A673 (cell line): ENCODE results near the gene JMJD1C.

Experiments used
- CTCF ChIP-seq: fragments of 300-800, 200-600 bp; sonication (generic); conservative IDR thresholded peaks from 2 replicates; pipeline ENCODE4 v1.5.1; 2017; ENCODE audit warnings: low read depth, mild to moderate bottlenecking, antibody characterized with exemption, low read length, moderate library complexity, mixed read lengths
- EZH2 ChIP-seq: fragments of 200-600 bp; sonication (generic); IDR thresholded peaks from 2 replicates; pipeline ENCODE4 v1.6.1; 2017; ENCODE audit warnings: borderline replicate concordance, low read depth, mild to moderate bottlenecking, mixed read lengths, antibody characterized with exemption, low read length; ENCODE audit not compliant: poor library complexity, severe bottlenecking

GRCh38 chr10:63219749-63220148 lies 246.0 kb downstream of the JMJD1C start:
- TF ChIP-seq EZH2 = no peak
- no peak for TF ChIP-seq CTCF
